C1 segment of cervical spinal cord (tissue), 14 donors: ENCODE results near the gene ALPP.
"Not testable (repeated sequence)": the region's sequence is repeated elsewhere in the genome, so short reads cannot be mapped to it uniquely, and the experiment has no call there.

Experiments used
- DNase-seq, 14 donors: peaks; one replicate each; lab custom pipeline; 2025; lab: John Stamatoyannopoulos, UW

Gene ALPP

GRCh38 chr2:232381204-232382031 is 2.9 kb downstream of the ALPP start:
- DNase-seq = not testable (repeated sequence)

DNA sequence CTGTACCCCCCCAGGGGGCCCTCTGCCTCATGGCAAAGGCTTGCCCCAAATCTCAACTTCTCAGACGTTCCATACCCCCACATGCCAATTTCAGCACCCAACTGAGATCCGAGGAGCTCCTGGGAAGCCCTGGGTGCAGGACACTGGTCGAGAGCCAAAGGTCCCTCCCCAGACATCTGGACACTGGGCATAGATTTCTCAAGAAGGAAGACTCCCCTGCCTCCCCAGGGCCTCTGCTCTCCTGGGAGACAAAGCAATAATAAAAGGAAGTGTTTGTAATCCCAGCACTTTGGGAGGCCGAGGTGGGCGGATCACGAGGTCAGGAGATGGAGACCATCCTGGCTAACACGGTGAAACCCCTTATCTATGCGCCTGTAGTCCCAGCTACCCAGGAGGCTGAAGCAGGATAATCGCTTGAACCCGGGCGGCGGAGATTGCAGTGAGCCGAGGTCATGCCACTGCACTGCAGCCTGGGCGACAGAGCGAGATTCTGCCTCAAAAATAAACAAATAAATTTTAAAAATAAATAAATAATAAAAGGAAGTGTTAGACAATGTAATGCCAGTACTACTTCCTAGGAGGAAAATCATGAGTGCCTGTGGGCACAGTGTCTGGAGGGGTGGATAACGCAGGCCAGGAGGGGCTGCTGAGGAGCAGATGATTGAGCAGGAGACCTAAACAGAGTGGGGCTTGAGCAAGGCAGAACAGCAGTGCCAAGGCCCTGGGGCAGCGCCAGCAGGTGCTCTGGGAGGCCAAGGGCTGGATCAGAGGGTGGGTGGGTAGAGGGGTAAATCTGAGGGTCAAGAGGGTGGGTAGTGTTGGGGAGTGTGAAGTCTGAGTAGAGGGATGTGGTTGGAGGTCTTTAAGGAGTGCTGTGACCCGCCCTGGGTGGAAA is 4.0 kb downstream of the ALPP start:
- DNase-seq = no peak

- no peak for DNase-seq
Observed at GRCh38 chr2:232384466-232384865, 5.9 kb downstream of the ALPP start.

- DNase-seq = not testable (repeated sequence)
Observed at GRCh38 chr2:232385058-232385457, 6.5 kb downstream of the ALPP start.

GRCh38 chr2:232385660-232386489 is 7.3 kb downstream of the ALPP start:
- DNase-seq = no peak

- no peak for DNase-seq
Observed at GRCh38 chr2:232386490-232386739, 7.9 kb downstream of the ALPP start.

DNA sequence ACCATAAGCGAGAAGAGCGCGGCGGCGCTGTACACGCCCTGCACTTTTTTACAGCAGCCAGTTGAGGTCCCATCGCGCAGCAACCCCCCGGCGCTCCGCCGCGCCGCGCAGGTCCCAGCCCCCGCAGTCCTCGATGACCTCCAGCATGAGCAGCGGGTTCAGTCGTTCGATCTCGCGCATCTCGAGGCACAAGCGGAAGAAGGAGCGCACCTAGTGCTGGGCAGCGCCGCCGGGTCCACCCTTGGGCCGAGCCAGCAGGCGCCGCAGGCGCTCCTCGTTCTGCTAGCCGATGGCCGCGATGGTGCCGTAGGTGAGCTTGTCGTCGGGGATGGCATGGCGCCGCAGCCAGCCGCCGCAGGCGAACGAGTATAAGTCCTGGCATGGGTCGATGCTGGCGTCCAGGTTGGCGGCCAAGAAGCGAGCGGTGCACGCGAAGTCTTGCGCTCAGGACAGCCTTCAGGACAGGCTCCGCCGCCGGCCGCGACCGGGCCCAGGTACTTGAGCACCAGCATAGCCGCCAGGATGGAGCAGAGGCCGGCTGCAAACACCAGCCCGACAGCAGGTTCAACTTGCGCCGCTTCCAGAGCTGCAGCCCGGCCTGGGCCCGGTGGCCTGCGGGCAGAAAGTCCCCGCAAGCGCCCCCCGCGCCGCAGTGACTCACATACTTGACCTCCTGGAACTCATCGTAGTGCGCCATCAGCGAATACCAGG is 8.3 kb downstream of the ALPP start:
- no peak for DNase-seq

GRCh38 chr2:232387451-232388171 is 9.1 kb downstream of the ALPP start:
- DNase-seq = no peak

GRCh38 chr2:232388324-232388891 is 9.9 kb downstream of the ALPP start:
- no peak for DNase-seq

GRCh38 chr2:232389327-232389726 is 10.8 kb downstream of the ALPP start:
- DNase-seq = no peak

GRCh38 chr2:232390661-232391060 is 12.1 kb downstream of the ALPP start:
- no peak for DNase-seq

DNA sequence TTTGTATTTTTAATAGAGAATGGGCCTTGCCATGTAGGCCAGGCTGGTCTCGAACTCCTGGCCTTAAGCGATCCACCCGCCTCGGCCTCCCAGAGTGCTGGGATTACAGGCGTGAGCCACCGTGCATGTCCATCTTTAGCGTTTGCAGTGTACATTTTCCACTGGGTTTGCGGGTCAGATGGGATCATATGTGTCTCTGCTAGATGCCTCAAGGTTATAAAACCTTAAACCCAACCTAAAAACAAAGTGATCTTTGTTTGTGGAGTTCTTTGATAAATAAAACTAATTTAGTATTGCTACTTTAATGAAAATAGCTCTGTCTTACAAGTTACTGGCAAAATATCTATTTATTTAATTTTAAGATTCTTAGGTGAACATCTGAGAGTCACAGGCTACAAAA is 15.0 kb downstream of the ALPP start:
- DNase-seq = no peak

DNA sequence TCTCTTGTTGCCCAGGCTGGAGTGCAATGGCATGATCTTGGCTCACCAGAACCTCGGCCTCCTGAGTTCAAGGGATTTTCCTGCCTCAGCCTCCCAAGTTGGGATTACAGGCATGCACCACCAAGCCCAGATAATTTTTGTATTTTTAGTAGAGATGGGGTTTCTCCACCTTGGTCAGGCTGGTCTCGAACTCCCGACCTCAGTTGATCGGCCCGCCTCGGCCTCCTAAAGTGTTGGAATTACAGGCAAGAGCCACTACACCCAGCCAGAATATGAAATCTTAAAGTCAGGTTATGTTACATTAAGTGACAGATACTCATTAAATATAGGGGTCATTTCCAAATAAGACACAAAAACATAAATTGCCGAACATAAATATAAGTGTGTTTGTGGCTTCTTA is 15.9 kb downstream of the ALPP start:
- not testable (repeated sequence) for DNase-seq

DNA sequence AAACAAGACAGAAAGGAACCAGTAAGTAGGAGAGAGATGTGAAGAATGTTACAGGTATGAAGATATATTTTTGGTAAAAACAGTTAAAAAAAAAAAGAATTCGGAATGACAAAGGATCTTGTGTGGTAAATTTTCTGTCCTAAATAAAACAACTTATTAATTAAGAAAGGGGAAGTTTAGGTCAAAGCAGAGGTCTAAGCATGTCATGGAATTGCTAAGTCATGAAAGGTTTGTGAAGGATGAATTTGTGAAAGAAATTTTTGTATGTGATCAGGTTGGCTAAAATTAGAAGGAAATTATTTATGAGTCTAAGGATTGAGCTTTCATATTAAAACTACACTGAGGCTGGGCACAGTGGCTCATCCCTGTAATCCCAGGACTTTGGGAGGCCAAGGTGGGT is 17.0 kb downstream of the ALPP start:
- no peak for DNase-seq

DNA sequence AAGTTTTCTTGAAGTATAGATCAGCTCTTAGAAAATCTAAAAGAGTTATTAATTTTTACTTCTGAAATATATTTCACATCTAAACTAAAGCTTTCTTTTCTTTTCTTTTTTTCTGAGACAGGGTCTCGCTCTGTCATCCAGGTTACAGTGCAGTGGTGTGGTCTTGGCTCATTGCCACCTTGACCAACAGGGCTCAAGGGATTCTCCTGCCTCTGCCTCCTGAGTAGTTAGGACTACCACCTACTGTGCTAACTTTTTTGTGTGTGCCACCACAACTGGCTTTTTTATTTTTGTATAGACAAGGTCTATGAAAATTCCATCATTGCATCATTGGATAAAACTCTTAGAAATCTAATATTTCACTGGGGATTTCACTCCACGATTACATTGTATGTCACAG is 18.1 kb downstream of the ALPP start:
- DNase-seq = no peak

DNA sequence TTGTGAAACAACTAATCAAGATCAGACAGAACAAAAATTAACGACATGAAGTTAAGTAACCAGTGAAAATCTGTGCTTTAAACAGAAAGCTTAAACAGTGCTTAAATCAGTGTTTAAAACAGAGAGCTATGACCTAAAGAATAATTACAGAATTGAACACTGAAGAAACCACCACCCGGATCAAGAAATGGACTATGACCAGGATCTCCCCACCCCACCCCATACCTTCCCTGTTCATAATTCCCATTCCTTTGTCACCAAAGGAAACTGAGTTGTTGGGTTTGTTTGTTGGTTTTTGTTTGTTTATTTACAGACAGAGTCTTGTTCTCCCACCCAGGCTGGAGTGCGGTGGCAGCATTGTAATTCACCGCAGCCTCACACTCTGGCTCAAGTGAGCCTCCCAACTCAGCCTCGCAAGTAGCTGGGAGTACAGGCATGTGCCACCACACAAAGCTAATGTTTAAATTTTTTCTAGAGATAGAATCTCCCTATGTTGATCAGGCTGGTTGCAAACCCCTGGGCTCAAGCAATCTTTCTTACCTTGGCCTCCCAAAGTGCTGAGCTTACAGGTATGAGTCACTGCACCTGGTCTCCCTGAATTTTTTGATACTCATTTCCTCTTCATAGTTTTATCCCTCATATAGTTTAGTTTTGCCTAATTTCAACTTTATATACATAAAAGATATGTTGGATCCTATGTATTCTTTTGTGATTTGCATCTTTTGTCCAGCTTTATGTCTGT is 19.9 kb downstream of the ALPP start:
- no peak for DNase-seq

DNA sequence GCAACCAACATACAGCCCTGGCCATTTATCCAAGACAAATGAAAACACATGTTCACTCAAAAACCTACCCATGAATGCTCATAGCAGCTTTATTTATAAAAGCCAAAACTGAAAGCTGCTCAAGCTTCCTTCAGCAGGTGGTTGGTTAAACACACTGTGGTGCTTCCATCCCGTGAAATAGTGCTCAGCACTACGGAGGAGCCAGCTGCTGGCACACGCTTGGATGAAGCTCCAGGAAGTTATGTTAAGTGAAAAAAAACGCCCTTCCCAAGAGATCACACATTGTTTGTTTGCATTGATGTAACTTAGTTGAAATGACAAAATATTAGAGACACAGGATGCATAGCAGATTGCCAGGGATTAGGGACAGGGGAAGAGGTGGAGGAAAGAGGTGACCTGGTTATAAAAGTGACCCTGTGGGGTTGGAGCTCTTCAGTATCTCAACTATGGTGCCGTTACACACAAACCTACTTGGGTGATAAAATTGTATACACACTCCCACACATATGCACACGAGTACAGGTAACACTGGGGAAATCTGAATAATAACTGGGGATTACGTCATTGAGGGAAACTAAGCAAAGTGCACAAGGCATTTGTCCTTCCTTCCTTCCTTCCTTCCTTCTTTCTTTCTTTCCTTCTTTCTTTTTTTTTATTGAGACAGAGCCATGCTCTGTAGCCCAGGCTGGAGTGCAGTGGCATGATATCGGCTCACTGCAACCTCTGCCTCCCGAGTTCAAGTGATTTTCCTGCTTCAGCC is 21.9 kb downstream of the ALPP start:
- no peak for DNase-seq

GRCh38 chr2:232402518-232402917 is 24.0 kb downstream of the ALPP start:
- no peak for DNase-seq

DNA sequence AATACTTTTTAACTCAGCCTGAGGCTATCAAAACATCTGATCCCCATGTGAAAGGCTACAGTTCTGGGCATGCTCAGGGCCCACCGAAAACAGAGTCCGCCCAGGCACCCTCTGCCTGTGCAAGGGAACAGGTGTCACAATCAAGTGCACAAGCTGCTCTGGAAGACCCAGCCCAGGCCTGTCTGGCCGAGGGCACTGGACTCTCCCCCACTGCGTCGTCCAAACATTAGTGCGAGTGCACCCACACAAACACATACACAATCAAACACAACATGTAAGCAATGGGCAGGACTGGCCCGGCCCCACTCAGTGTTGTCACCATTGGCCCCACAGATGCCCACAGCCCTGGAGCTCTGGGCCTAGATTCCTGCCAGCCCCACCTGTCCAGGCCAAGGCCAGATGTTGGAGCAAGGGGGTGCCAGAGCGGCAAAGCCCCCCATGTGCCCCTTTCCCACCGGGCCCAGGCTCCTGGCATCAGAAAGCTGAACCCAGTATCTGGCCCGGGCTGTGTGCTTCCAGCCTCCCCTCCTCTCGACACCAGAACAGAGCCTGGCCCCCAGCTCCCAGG is 27.5 kb downstream of the ALPP start:
- no peak for DNase-seq
